HEK293T (cell line): ENCODE results near the gene FAM24A.
"Not testable (repeated sequence)": the region's sequence is repeated elsewhere in the genome, so short reads cannot be mapped to it uniquely, and the experiment has no call there.

Experiments used
- ARNT ChIP-seq: fragments of 450-650 bp; IDR thresholded peaks from 2 replicates; pipeline ENCODE4 v1.6.1; 2017; ENCODE audit warnings: mild to moderate bottlenecking
- BHLHE40 ChIP-seq: fragments of 450-650 bp; IDR thresholded peaks from 2 replicates; pipeline ENCODE4 v1.6.1; 2016; ENCODE audit warnings: mild to moderate bottlenecking, moderate library complexity, borderline replicate concordance
- CTBP1 ChIP-seq: fragments of 450-650 bp; IDR thresholded peaks from 2 replicates; pipeline ENCODE4 v1.6.1; 2016; ENCODE audit warnings: borderline replicate concordance
- ELF4 ChIP-seq: fragments of 450-650 bp; IDR thresholded peaks from 2 replicates; pipeline ENCODE4 v1.6.1; 2017; ENCODE audit warnings: antibody characterized with exemption
- FOXA1 ChIP-seq: fragments of 450-650 bp; IDR thresholded peaks from 2 replicates; pipeline ENCODE4 v1.6.1; 2016; ENCODE audit warnings: mild to moderate bottlenecking
- FOXK2 ChIP-seq: fragments of 450-650 bp; IDR thresholded peaks from 2 replicates; pipeline ENCODE4 v1.6.1; 2016; ENCODE audit warnings: mild to moderate bottlenecking
- HDGF ChIP-seq: fragments of 450-650 bp; IDR thresholded peaks from 2 replicates; pipeline ENCODE4 v1.6.1; 2017; ENCODE audit warnings: antibody characterized with exemption, borderline replicate concordance
- L3MBTL2 ChIP-seq: fragments of 450-650 bp; conservative IDR thresholded peaks from 2 replicates; pipeline ENCODE4 v1.6.1; 2016; ENCODE audit warnings: mild to moderate bottlenecking
- LEF1 ChIP-seq: fragments of 450-650 bp; IDR thresholded peaks from 2 replicates; pipeline ENCODE4 v1.6.1; 2017; ENCODE audit warnings: mild to moderate bottlenecking, borderline replicate concordance
- NFRKB ChIP-seq: fragments of 450-650 bp; IDR thresholded peaks from 2 replicates; pipeline ENCODE4 v1.6.1; 2016; ENCODE audit warnings: mild to moderate bottlenecking, moderate library complexity
- SP1 ChIP-seq: fragments of 450-650 bp; IDR thresholded peaks from 2 replicates; pipeline ENCODE4 v1.6.1; 2017
- SUZ12 ChIP-seq: fragments of 450-650 bp; IDR thresholded peaks from 2 replicates; pipeline ENCODE4 v1.6.1; 2016; ENCODE audit warnings: mild to moderate bottlenecking
- ZNF384 ChIP-seq: fragments of 450-650 bp; IDR thresholded peaks from 2 replicates; pipeline ENCODE4 v1.6.1; 2016
- TF ChIP-seq, protein P1 (sequence below): fragments of 450-650 bp; IDR thresholded peaks from 2 replicates; pipeline ENCODE4 v1.6.1; 2016

DNA sequence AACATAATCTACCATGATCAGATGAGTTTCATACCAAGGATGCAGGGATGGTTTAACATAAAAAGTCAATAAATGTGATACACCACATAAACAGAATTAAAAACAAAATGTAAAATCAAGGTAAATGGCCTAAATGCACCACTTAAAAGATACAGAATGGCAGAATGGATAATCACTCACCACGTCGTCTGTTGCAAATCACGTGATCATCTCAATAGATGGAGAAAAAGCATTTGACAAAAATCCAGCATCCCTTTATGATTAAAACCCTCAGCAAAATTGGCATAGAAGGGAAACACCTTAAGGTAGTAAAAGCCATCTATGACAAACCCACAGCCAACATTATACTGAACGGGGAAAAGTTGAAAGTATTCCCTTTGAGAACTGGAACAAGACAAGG is 6.5 kb upstream of the FAM24A start:
- TF ChIP-seq HDGF, L3MBTL2, ZNF384, NFRKB, SP1, FOXA1, ARNT, LEF1, FOXK2, BHLHE40, ELF4, CTBP1, SUZ12: not testable (repeated sequence)
- TF ChIP-seq, protein P1, sequence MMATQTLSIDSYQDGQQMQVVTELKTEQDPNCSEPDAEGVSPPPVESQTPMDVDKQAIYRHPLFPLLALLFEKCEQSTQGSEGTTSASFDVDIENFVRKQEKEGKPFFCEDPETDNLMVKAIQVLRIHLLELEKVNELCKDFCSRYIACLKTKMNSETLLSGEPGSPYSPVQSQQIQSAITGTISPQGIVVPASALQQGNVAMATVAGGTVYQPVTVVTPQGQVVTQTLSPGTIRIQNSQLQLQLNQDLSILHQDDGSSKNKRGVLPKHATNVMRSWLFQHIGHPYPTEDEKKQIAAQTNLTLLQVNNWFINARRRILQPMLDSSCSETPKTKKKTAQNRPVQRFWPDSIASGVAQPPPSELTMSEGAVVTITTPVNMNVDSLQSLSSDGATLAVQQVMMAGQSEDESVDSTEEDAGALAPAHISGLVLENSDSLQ: not testable (repeated sequence)
